Measurements from ENCODE around the gene HTR2A. TPM values are rescaled to one million over a fixed set of nuclear protein-coding genes. Genes with fewer than 3 reads are reported as not detected.

The HTR2A gene
- polyA plus RNA-seq, 1 donor from 2014 or later = 0.20 TPM

GRCh38 chr13:46894568-46894967, 2.3 kb downstream of the HTR2A start:
- Histone ChIP-seq H3K27ac (ENCODE audit: low read length) (no peak overlapping the region), H3K27me3 (ENCODE audit: insufficient read depth, low read depth, low read length) (no peaks in the 10 kb centered on the region), H4K20me1 (ENCODE audit: insufficient read depth) (no peaks in the 10 kb centered on the region), H3K79me2 (replicated peaks; ENCODE audit: insufficient read depth, low read length) (no peaks in the 10 kb centered on the region), H3K36me3 (ENCODE audit: insufficient read depth, low read length) (no peaks in the 10 kb centered on the region), H2AFZ (ENCODE audit: low read depth, low read length) (no peak overlapping the region), H3K9ac (ENCODE audit: low read length) (no peak overlapping the region), H3F3A (ENCODE audit: insufficient read depth, low read length, poor library complexity, severe bottlenecking) (no peaks in the 10 kb centered on the region), H3K9me2 (ENCODE audit: insufficient read depth, low read length) (no peaks in the 10 kb centered on the region), H3K4me2 (ENCODE audit: low read length) (no peak overlapping the region), H3K4me3 (ENCODE audit: low read length) (peak overlapping the region; percentile 62), H3K9me3 (ENCODE audit: low read length) (no peaks in the 10 kb centered on the region)
- TF ChIP-seq SMC3 (conservative IDR thresholded peaks at IDR 0.05; ENCODE audit: poor library complexity) = no peak
- no peak for TF ChIP-seq CTCF (IDR thresholded peaks at IDR 0.05; ENCODE audit: poor library complexity, severe bottlenecking)
- no peak for TF ChIP-seq TAF1 (IDR thresholded peaks at IDR 0.05; ENCODE audit: low read depth)
- no peak for TF ChIP-seq EP300 (conservative IDR thresholded peaks at IDR 0.05; ENCODE audit: poor library complexity, severe bottlenecking)

GRCh38 chr13:46893798-46894560, 2.9 kb downstream of the HTR2A start:
- Histone ChIP-seq H3K36me3 (ENCODE audit: insufficient read depth, low read length) (no peaks in the 10 kb centered on the region), H3K27me3 (ENCODE audit: insufficient read depth, low read depth, low read length) (no peaks in the 10 kb centered on the region), H3K27ac (ENCODE audit: low read length) (no peak overlapping the region), H3K9me2 (ENCODE audit: insufficient read depth, low read length) (no peaks in the 10 kb centered on the region), H3K79me2 (replicated peaks; ENCODE audit: insufficient read depth, low read length) (no peaks in the 10 kb centered on the region), H3K9ac (ENCODE audit: low read length) (peak overlapping the region; percentile 51), H3K9me3 (ENCODE audit: low read length) (no peaks in the 10 kb centered on the region), H2AFZ (ENCODE audit: low read depth, low read length) (no peak overlapping the region), H3F3A (ENCODE audit: insufficient read depth, low read length, poor library complexity, severe bottlenecking) (no peaks in the 10 kb centered on the region), H3K4me3 (ENCODE audit: low read length) (peak overlapping the region; percentile 62), H4K20me1 (ENCODE audit: insufficient read depth) (no peaks in the 10 kb centered on the region), H3K4me2 (ENCODE audit: low read length) (no peak overlapping the region)
- no peak for TF ChIP-seq MXI1 (conservative IDR thresholded peaks at IDR 0.05; ENCODE audit: poor library complexity, severe bottlenecking)
- no peak for TF ChIP-seq EP300 (conservative IDR thresholded peaks at IDR 0.05; ENCODE audit: poor library complexity, severe bottlenecking)
- peak; percentile 63 for TF ChIP-seq SMC3 (conservative IDR thresholded peaks at IDR 0.05; ENCODE audit: poor library complexity)
- TF ChIP-seq REST (IDR thresholded peaks at IDR 0.05; ENCODE audit: borderline replicate concordance) = no peak
- no peak for TF ChIP-seq EZH2 (IDR thresholded peaks at IDR 0.05; ENCODE audit: borderline replicate concordance, insufficient read depth, low read length, poor library complexity, severe bottlenecking)
- TF ChIP-seq CTCF (IDR thresholded peaks at IDR 0.05; ENCODE audit: poor library complexity, severe bottlenecking) = peak; percentile 75
- TF ChIP-seq RAD21 (conservative IDR thresholded peaks at IDR 0.05) = peak; percentile 56
- TF ChIP-seq POLR2AphosphoS5 (IDR thresholded peaks at IDR 0.05) = no peak
- no peak for TF ChIP-seq TAF1 (IDR thresholded peaks at IDR 0.05; ENCODE audit: low read depth)
